Measurements from ENCODE around the gene TRAPPC2.

DNA sequence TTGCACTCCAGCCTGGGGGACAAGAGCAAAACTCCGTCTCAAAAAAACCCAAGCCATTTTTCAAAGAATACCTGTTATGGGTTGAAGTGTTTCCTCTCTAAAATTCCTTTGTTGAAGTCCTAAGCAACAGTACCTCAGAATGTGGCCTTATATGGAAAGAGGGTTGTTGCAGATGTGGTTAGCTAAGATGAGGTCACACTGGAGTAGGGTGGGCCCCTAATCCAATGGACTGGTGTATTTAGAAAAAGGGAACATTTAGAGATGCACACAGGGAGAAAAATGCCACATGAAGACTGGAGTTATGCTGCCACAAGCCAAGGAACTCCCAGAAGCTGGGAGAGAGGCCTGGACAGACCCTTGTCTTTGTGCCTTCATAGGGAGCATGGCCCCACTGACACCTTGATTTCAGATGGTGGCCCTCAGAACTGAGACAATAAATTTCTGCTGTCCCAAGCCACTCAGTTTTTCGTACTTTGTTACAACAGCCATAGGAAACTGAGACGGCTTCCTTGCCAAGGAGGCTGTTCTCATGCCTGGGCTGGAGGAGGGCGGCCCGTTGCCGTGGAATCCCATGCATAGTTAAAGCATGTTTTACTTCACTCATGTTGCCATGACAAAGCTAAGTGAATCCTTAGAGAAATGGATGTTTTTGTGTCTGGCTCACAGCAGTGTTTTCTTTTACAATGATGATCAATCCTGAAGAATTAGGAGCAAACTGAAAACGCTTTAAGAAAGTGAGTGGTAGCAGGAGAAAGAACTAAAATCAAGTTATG is 16.5 kb downstream of the TRAPPC2 start:
- no peak for TF ChIP-seq POLR2A (IDR thresholded peaks at IDR 0.05)
- TF ChIP-seq, protein P1, sequence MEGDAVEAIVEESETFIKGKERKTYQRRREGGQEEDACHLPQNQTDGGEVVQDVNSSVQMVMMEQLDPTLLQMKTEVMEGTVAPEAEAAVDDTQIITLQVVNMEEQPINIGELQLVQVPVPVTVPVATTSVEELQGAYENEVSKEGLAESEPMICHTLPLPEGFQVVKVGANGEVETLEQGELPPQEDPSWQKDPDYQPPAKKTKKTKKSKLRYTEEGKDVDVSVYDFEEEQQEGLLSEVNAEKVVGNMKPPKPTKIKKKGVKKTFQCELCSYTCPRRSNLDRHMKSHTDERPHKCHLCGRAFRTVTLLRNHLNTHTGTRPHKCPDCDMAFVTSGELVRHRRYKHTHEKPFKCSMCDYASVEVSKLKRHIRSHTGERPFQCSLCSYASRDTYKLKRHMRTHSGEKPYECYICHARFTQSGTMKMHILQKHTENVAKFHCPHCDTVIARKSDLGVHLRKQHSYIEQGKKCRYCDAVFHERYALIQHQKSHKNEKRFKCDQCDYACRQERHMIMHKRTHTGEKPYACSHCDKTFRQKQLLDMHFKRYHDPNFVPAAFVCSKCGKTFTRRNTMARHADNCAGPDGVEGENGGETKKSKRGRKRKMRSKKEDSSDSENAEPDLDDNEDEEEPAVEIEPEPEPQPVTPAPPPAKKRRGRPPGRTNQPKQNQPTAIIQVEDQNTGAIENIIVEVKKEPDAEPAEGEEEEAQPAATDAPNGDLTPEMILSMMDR (IDR thresholded peaks at IDR 0.05): no peak
